Lower lobe of right lung (tissue), 2 donors: ENCODE measurements around the gene HCST. TPM values are rescaled to one million over a fixed set of nuclear protein-coding genes. Genes with fewer than 3 reads are reported as not detected.
"Not testable (repeated sequence)": the region's sequence is repeated elsewhere in the genome, so short reads cannot be mapped to it uniquely, and the experiment has no call there.

Experiments used
- ATAC-seq, 2 donors: fragments of 200-7000 bp; cut with Tn5 transposase; one replicate each; pipeline ENCODE4 v1.9.1; 2020 to 2022; ENCODE audit warnings: mild to moderate bottlenecking in 2 of 2, moderate library complexity in 2 of 2
- DNase-seq: peaks from one replicate; pipeline ENCODE4 v3.0.0-alpha.2; 2020
- H3K27ac ChIP-seq: fragments of 200-600 bp; one replicate; pipeline ENCODE4 v1.8.0; 2022
- H3K27me3 ChIP-seq: fragments of 200-600 bp; one replicate; pipeline ENCODE4 v1.8.0; 2022; ENCODE audit warnings: low read depth
- H3K36me3 ChIP-seq: fragments of 200-600 bp; one replicate; pipeline ENCODE4 v1.8.0; 2022; ENCODE audit warnings: mild to moderate bottlenecking
- H3K4me1 ChIP-seq: fragments of 200-600 bp; one replicate; pipeline ENCODE4 v1.8.0; 2022
- H3K4me3 ChIP-seq: fragments of 200-600 bp; one replicate; pipeline ENCODE4 v1.8.0; 2022; ENCODE audit warnings: mild to moderate bottlenecking
- H3K9me3 ChIP-seq: fragments of 200-600 bp; one replicate; pipeline ENCODE4 v1.8.0; 2022
- CTCF ChIP-seq: fragments of 200-600 bp; IDR thresholded peaks from one replicate; pipeline ENCODE4 v1.8.0; 2022; ENCODE audit warnings: antibody characterized with exemption, mild to moderate bottlenecking
- intact Hi-C: fragments of 100-400 bp; cut with DNase I; formaldehyde crosslinking; loops from one replicate; pipeline ENCODE4 v1.11.0; 2022
- total RNA-seq: library from RNA; stranded (reverse); fragmentation: NEBNext Ultra II Directional; extraction: Animal tissue kit (Norgen Biotek cat#: 25700); gene quantifications from one replicate; pipeline ENCODE4 v1.2.1, GENCODE V29; 2021
- donor health status: DM: no; HTN: yes; CAD: no; lungs with severe emphysema.

HCST gene
- total RNA-seq, 1 donor from 2014 or later: 43.3 TPM

- DNase-seq: peak; percentile 79
- H3K27me3 ChIP-seq: peaks cover 4% of the 10 kb centered on the region
- peak within 1 kb of the TSS; percentile 52 for H3K4me3 ChIP-seq
- peak within 1 kb of the TSS; percentile 85 for H3K27ac ChIP-seq
- no peaks in the 10 kb centered on the region for H3K36me3 ChIP-seq
- intact Hi-C loops: no loop called here
- H3K4me1 ChIP-seq: peaks cover 22% of the 10 kb centered on the region
- TF ChIP-seq CTCF: no peak
- ATAC-seq: peak; percentile 61 to 69
- no peaks in the 10 kb centered on the region for H3K9me3 ChIP-seq
Measured at GRCh38 chr19:35908010-35908441, 5.7 kb downstream of the HCST start, which contains the start of gene TYROBP. Gene TYROBP (minus strand): TSS chr19:35908295. CDS start chr19:35908228, 67 bp downstream.

DNA sequence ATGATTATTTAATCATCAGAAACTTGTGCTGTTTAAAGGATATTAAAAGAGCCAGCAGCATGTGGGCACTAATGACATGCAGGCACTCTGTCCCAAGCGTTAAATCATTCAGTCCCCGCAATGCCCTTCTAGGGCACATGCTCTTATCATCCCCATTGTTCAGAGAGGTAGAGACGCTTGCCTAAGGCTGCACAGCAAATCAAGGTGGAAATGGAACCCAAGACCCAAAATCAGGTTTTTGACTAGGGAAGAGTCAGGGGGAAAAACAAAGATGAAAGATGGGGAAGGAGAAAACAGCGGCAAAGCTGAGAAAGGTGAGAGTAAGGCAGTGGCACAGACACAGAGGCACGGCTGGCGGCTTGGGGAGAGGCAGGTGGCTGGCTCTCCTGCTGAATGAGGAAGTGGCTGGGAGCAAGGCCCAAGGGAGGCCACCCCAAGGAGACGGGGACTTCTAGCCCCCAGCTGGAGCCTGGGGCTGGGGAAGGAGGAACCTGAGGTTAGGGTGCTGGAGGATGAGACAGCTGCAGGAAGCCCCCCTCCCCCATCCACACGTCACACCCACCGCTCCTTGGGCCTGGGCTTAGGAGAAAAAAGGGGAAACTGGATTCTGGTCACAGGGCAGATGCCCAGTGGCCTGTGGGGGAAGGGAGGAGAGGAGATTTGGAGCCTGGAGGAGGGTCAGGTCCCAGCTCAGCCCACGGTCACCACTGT lies 6.8 kb downstream of the HCST start:
- peak; percentile 93 for DNase-seq
- no peak for TF ChIP-seq CTCF
- intact Hi-C loops: no loop called here
- Histone ChIP-seq H3K4me1 (peaks cover 12% of the 10 kb centered on the region), H3K27me3 (peaks cover 4% of the 10 kb centered on the region), H3K4me3 (peak overlapping the region; percentile 52), H3K9me3 (no peaks in the 10 kb centered on the region), H3K36me3 (no peaks in the 10 kb centered on the region), H3K27ac (peak overlapping the region; percentile 85)
- ATAC-seq: peak; percentile 85 to 94

GRCh38 chr19:35909684-35910035 lies 7.3 kb downstream of the HCST start:
- no peak for DNase-seq
- Histone ChIP-seq H3K27ac (peak overlapping the region; percentile 85), H3K9me3 (no peaks in the 10 kb centered on the region), H3K27me3 (peaks cover 4% of the 10 kb centered on the region), H3K4me1 (peaks cover 12% of the 10 kb centered on the region), H3K36me3 (no peaks in the 10 kb centered on the region), H3K4me3 (no peak overlapping the region)
- no peak for ATAC-seq
- intact Hi-C loops: no loop called here
- TF ChIP-seq CTCF: no peak

GRCh38 chr19:35910355-35910754 lies 8.0 kb downstream of the HCST start:
- H3K27ac ChIP-seq, H3K4me3 ChIP-seq, H3K27me3 ChIP-seq, DNase-seq, H3K36me3 ChIP-seq, ATAC-seq, intact Hi-C loops, H3K9me3 ChIP-seq: not testable (repeated sequence)
- peaks cover 12% of the 10 kb centered on the region for H3K4me1 ChIP-seq

GRCh38 chr19:35911173-35911572 lies 8.8 kb downstream of the HCST start:
- ATAC-seq (no peak), DNase-seq (no peak)
- intact Hi-C loops: no loop called here
- TF ChIP-seq CTCF: no peak
- no peak overlapping the region for H3K4me3 ChIP-seq
- H3K4me1 ChIP-seq: peaks cover 11% of the 10 kb centered on the region
- H3K9me3 ChIP-seq: no peaks in the 10 kb centered on the region
- H3K36me3 ChIP-seq: no peaks in the 10 kb centered on the region
- peaks cover 4% of the 10 kb centered on the region for H3K27me3 ChIP-seq
- no peak overlapping the region for H3K27ac ChIP-seq

DNA sequence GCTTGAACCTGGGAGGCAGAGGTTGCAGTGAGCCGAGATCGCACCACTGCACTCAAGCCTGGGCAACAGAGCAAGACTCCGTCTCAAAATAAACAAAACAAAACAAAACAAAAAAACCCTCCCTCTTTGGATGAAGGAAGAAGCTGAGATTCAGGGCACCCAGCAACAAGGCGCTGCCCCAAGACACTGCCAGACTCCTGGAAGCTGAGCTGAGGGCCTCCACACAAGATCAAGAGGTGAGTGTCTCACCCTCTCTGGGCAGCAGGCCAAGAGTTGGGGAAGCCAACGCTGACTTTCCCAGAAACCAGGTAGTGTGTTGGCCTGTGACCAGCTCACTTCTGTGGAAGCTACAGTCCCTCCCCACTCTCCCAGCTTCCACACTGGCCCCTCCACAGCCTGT lies 9.5 kb downstream of the HCST start:
- intact Hi-C loops: no loop called here
- Histone ChIP-seq H3K9me3 (no peaks in the 10 kb centered on the region), H3K27ac (no peak overlapping the region), H3K36me3 (no peaks in the 10 kb centered on the region), H3K4me3 (no peak overlapping the region), H3K4me1 (peaks cover 5% of the 10 kb centered on the region), H3K27me3 (peaks cover 4% of the 10 kb centered on the region)
- DNase-seq (peak; percentile 58), ATAC-seq (peak in 1 of 2 donors; percentile 6)
- TF ChIP-seq CTCF: no peak
